Measurements from ENCODE around the gene HDLBP.

DNA sequence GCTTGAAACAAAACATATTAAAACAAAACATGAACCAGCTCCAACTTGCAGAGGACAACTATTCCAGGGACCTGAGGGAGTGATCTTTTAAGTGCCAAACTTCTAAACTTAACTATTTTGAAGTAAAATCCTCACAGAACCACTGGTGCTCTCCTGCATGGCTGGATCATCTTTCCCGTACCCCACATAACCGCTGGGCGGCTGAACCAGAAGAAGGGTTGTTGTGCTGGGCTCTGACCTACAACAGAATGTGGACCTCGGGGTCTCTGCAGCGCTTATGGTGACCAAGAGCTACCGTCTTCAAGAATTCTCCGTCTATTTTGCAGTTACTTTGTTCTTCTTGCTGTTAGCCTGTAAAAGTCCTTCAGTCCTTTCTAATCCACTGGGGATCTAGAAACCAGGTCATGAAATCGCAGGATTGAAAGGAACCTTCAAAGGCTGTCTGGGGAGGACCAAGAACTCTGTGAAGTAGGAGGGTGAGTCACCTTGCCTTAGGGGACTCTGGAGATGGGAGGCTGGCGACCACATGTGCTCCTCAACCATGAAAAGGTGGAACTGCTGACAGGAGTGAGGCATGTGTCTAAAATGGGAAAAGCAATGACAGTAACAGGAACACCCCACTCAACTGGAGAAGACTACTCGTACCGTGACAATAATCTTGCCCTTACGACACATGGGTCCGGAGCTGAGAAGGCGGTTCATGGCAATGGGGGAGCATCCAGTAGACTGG is 46.6 kb downstream of the HDLBP start:
- no peak for TF ChIP-seq EZH2 (IDR thresholded peaks at IDR 0.05; ENCODE audit: low read depth)
- TF ChIP-seq, protein P1, sequence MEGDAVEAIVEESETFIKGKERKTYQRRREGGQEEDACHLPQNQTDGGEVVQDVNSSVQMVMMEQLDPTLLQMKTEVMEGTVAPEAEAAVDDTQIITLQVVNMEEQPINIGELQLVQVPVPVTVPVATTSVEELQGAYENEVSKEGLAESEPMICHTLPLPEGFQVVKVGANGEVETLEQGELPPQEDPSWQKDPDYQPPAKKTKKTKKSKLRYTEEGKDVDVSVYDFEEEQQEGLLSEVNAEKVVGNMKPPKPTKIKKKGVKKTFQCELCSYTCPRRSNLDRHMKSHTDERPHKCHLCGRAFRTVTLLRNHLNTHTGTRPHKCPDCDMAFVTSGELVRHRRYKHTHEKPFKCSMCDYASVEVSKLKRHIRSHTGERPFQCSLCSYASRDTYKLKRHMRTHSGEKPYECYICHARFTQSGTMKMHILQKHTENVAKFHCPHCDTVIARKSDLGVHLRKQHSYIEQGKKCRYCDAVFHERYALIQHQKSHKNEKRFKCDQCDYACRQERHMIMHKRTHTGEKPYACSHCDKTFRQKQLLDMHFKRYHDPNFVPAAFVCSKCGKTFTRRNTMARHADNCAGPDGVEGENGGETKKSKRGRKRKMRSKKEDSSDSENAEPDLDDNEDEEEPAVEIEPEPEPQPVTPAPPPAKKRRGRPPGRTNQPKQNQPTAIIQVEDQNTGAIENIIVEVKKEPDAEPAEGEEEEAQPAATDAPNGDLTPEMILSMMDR (conservative IDR thresholded peaks at IDR 0.05) = no peak

Data from PC-9 (cell line).